HepG2 (cell line): ENCODE results near the gene HDAC5. TPM values are rescaled to one million over a fixed set of nuclear protein-coding genes. Genes with fewer than 3 reads are reported as not detected.
A peak's percentile ranks its signal among the peaks of the same experiment; 100 is the strongest.

Experiments used
- ARID2 ChIP-seq: sonication (generic); formaldehyde crosslinking; IDR thresholded peaks from 2 replicates; pipeline ENCODE4 v1.8.1; 2022; ENCODE audit warnings: mild to moderate bottlenecking, missing genetic modification reagents, borderline replicate concordance
- BCL6 ChIP-seq: IDR thresholded peaks from 2 replicates; pipeline ENCODE4 v1.6.1; 2016; ENCODE audit warnings: missing genetic modification reagents, missing compliant biosample characterization
- EEA1 ChIP-seq: sonication (generic); formaldehyde crosslinking; IDR thresholded peaks from 2 replicates; pipeline ENCODE4 v1.5.1; 2020; ENCODE audit warnings: mild to moderate bottlenecking, missing genetic modification reagents, borderline replicate concordance
- ELF1 ChIP-seq: sonication (generic); formaldehyde crosslinking; IDR thresholded peaks from 2 replicates; pipeline ENCODE4 v1.4.0; 2020; ENCODE audit warnings: missing genetic modification reagents
- EP300 ChIP-seq, 3 experiments: sonication (generic) in 1 of 3; formaldehyde crosslinking in 1 of 3; IDR thresholded peaks; 2 replicates each; pipeline versions ENCODE4 v1.5.1 to v1.6.1; 2011 to 2020; ENCODE audit warnings: low read depth in 2 of 3, low read length in 2 of 3, borderline replicate concordance in 1 of 3, improper control_type of control experiment in 1 of 3, mild to moderate bottlenecking in 1 of 3, missing genetic modification reagents in 1 of 3, moderate library complexity in 1 of 3
- EZH2 ChIP-seq: conservative IDR thresholded peaks from 2 replicates; pipeline ENCODE4 v1.6.1; 2012; ENCODE audit warnings: mild to moderate bottlenecking, low read depth, low read length, moderate library complexity
- GABPA ChIP-seq, 2 experiments: IDR thresholded peaks; 2 replicates each; pipeline ENCODE4 v1.6.1; 2011 to 2016; ENCODE audit warnings: low read depth in 2 of 2, low read length in 1 of 2, missing biosample characterization in 1 of 2, missing genetic modification characterization in 1 of 2
- HDAC2 ChIP-seq: sonication (generic); formaldehyde crosslinking; IDR thresholded peaks from 2 replicates; pipeline ENCODE4 v1.4.0; 2020; ENCODE audit warnings: missing genetic modification reagents
- JUN ChIP-seq: sonication (generic); formaldehyde crosslinking; IDR thresholded peaks from 2 replicates; pipeline ENCODE4 v1.4.0; 2020; ENCODE audit warnings: mild to moderate bottlenecking, missing genetic modification reagents
- KLF9 ChIP-seq: IDR thresholded peaks from 2 replicates; pipeline ENCODE4 v1.6.1; 2016; ENCODE audit warnings: low read depth
- MXD4 ChIP-seq: IDR thresholded peaks from 2 replicates; pipeline ENCODE4 v1.6.1; 2016; ENCODE audit warnings: mild to moderate bottlenecking, missing biosample characterization, missing genetic modification reagents
- NCOA5 ChIP-seq: sonication (generic); formaldehyde crosslinking; IDR thresholded peaks from 2 replicates; pipeline ENCODE4 v1.4.0; 2020; ENCODE audit warnings: missing genetic modification reagents
- NR2F6 ChIP-seq, 2 experiments: IDR thresholded peaks; 2 replicates each; pipeline ENCODE4 v1.6.1; 2016; ENCODE audit warnings: antibody characterized with exemption in 1 of 2, mild to moderate bottlenecking in 1 of 2
- NRL ChIP-seq: sonication (generic); formaldehyde crosslinking; IDR thresholded peaks from 2 replicates; pipeline ENCODE4 v1.5.0; 2020; ENCODE audit warnings: missing genetic modification reagents, mild to moderate bottlenecking, moderate library complexity, borderline replicate concordance
- RAD51 ChIP-seq: fragments of 450-650 bp; IDR thresholded peaks from 2 replicates; pipeline ENCODE4 v1.6.1; 2016; ENCODE audit warnings: borderline replicate concordance
- RXRA ChIP-seq: sonication (generic); formaldehyde crosslinking; IDR thresholded peaks from 2 replicates; pipeline ENCODE4 v1.5.1; 2020; ENCODE audit warnings: missing genetic modification reagents
- SKI ChIP-seq: fragments of 450-650 bp; IDR thresholded peaks from one replicate; pipeline ENCODE4 v1.6.1; 2018; ENCODE audit warnings: mild to moderate bottlenecking; ENCODE audit not compliant: partially characterized antibody
- SYNCRIP ChIP-seq: fragments of 200-400 bp; formaldehyde crosslinking; IDR thresholded peaks from 2 replicates; pipeline ENCODE4 v1.6.1; 2018; ENCODE audit warnings: mild to moderate bottlenecking, low read depth, low read length; ENCODE audit not compliant: insufficient read depth
- XBP1 ChIP-seq: sonication (generic); formaldehyde crosslinking; IDR thresholded peaks from 2 replicates; pipeline ENCODE4 v1.5.0; 2020; ENCODE audit warnings: missing genetic modification reagents
- ZNF224 ChIP-seq: sonication (generic); formaldehyde crosslinking; IDR thresholded peaks from 2 replicates; pipeline ENCODE4 v1.5.0; 2020; ENCODE audit warnings: mild to moderate bottlenecking, missing genetic modification reagents
- ZNF441 ChIP-seq: sonication (generic); formaldehyde crosslinking; IDR thresholded peaks from 2 replicates; pipeline ENCODE4 v1.7.0; 2021; ENCODE audit warnings: missing genetic modification reagents, borderline replicate concordance
- ZNF484 ChIP-seq: sonication (generic); formaldehyde crosslinking; IDR thresholded peaks from 2 replicates; pipeline ENCODE4 v1.5.1; 2020; ENCODE audit warnings: mild to moderate bottlenecking, low read depth, missing genetic modification reagents, borderline replicate concordance
- ZNF547 ChIP-seq: sonication (generic); formaldehyde crosslinking; IDR thresholded peaks from 2 replicates; pipeline ENCODE4 v1.5.1; 2020; ENCODE audit warnings: mild to moderate bottlenecking, missing genetic modification reagents
- ZNF768 ChIP-seq: sonication (generic); formaldehyde crosslinking; IDR thresholded peaks from 2 replicates; pipeline ENCODE4 v1.4.0; 2020; ENCODE audit warnings: missing genetic modification reagents
- ZSCAN29 ChIP-seq: sonication (generic); formaldehyde crosslinking; conservative IDR thresholded peaks from 2 replicates; pipeline ENCODE4 v1.4.0; 2020; ENCODE audit warnings: mild to moderate bottlenecking, missing genetic modification reagents
- polyA plus RNA-seq, 8 experiments: library from polyadenylated mRNA; depleted of rRNA in 3 of 8; stranded (reverse) in 7 of 8; unstranded in 1 of 8; fragments of >200 nt; fragmentation: Illumina TruSeq in 4 of 8; extraction: Trizol in 4 of 8; gene quantifications; 2 replicates each; pipeline versions ENCODE4 v1.2.1 to v1.2.3, GENCODE V29; 2011 to 2016; ENCODE audit warnings: low read depth in 4 of 8, missing spikeins in 1 of 8, mixed read lengths in 1 of 8; ENCODE audit not compliant: insufficient read depth in 1 of 8
- total RNA-seq, 5 experiments: library from RNA; depleted of rRNA; stranded (reverse); fragments of >200 nt; fragmentation: Illumina TruSeq; extraction: Trizol; gene quantifications; 2 replicates each; pipeline ENCODE4 v1.2.3, GENCODE V29; 2016; ENCODE audit warnings: low read depth in 1 of 5
- TF ChIP-seq, protein P1 (sequence below): sonication (generic); formaldehyde crosslinking; IDR thresholded peaks from 2 replicates; pipeline ENCODE4 v1.8.0; 2022; ENCODE audit warnings: mild to moderate bottlenecking, missing genetic modification reagents; ENCODE audit not compliant: insufficient replicate concordance
- TF ChIP-seq, protein P2 (sequence below): IDR thresholded peaks from 2 replicates; pipeline ENCODE4 v1.6.1; 2016
- TF ChIP-seq, protein P3 (sequence below): IDR thresholded peaks from 2 replicates; pipeline ENCODE4 v1.6.1; 2016; ENCODE audit warnings: low read depth, control low read depth

HDAC5 gene
- total and polyA plus RNA-seq, 2 of the 13 experiments (the other 11 are each of a cell fraction or from before 2014, with no cell fraction given) = 46.4 to 85.4 TPM

DNA sequence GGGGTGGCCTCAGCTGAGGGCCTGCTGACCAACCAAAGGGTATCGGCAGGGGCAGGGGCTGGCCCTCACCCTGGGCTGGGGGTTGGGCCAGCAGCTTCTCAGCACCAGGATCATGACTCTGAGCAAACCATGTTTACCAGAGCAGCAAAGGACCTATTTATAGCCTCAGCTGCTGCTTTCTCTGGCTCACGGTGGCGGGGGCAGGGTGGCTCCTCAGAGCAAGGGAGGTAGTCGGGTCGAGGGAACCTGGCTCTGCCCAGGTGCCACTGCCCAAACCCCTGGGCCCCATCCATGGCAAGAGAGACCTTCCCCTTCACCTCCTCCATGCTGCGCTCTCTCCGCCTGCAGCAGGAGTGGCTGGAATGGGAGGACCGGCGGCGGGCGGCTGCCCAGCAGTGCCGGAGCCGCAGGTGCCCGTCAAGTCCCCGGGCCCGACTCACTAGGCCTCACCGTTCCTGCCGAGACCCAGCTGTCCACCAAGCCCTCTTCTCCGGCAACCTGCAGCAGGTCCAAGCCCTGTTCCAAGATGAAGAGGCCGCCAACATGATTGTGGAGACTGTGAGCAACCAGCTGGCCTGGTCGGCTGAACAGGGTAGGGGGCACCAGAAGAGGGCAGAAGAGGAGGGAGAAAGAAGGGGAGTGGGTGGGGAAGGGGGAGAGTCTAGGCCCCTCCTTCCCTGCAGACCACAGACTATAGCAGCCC is 47.2 kb upstream of the HDAC5 start, which contains the start of gene ASB16 (continued):
- TF ChIP-seq ZSCAN29 (CRISPR knock-in tag) = no peak
- TF ChIP-seq NR2F6 (IDR thresholded peaks at IDR 0.05) = no peak
- no peak for TF ChIP-seq NR2F6 (CRISPR knock-in tag; IDR thresholded peaks at IDR 0.05)
- TF ChIP-seq ZNF441 (CRISPR knock-in tag) = no peak
- no peak for TF ChIP-seq EZH2
- peak; percentile 30; the same call in 1 of the 2 replicates for TF ChIP-seq HDAC2
- peak; percentile 86 for TF ChIP-seq NRL (CRISPR knock-in tag)
- no peak for TF ChIP-seq SYNCRIP
- no peak; the same call in 1 of the 2 replicates for TF ChIP-seq ZNF768 (CRISPR knock-in tag)
- no peak for TF ChIP-seq XBP1
- no peak for TF ChIP-seq NCOA5
- no peak for TF ChIP-seq EP300 (IDR thresholded peaks at IDR 0.05; ENCODE audit: low read depth in 2 of 2, low read length in 2 of 2)
- TF ChIP-seq EP300 (CRISPR knock-in tag; IDR thresholded peaks at IDR 0.05; ENCODE audit: borderline replicate concordance) = no peak
- TF ChIP-seq EEA1 (CRISPR knock-in tag) = no peak
- no peak; the same call in 1 of the 2 replicates for TF ChIP-seq ELF1 (CRISPR knock-in tag)
- TF ChIP-seq GABPA (IDR thresholded peaks at IDR 0.05; ENCODE audit: low read depth, low read length) = no peak
- no peak for TF ChIP-seq GABPA (CRISPR knock-in tag; IDR thresholded peaks at IDR 0.05; ENCODE audit: low read depth)
- 0 out of 2 replicates have a peak, but pooled peaks have one; percentile 6 for TF ChIP-seq BCL6 (CRISPR knock-in tag)
- TF ChIP-seq ZNF224 (CRISPR knock-in tag) = 0 out of 2 replicates have a peak, but pooled peaks have one; percentile 56
- TF ChIP-seq ARID2 (CRISPR knock-in tag) = no peak; the same call in 1 of the 2 replicates
- TF ChIP-seq, protein P1, sequence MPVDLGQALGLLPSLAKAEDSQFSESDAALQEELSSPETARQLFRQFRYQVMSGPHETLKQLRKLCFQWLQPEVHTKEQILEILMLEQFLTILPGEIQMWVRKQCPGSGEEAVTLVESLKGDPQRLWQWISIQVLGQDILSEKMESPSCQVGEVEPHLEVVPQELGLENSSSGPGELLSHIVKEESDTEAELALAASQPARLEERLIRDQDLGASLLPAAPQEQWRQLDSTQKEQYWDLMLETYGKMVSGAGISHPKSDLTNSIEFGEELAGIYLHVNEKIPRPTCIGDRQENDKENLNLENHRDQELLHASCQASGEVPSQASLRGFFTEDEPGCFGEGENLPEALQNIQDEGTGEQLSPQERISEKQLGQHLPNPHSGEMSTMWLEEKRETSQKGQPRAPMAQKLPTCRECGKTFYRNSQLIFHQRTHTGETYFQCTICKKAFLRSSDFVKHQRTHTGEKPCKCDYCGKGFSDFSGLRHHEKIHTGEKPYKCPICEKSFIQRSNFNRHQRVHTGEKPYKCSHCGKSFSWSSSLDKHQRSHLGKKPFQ = no peak
- no peak for TF ChIP-seq RAD51
- TF ChIP-seq, protein P2, sequence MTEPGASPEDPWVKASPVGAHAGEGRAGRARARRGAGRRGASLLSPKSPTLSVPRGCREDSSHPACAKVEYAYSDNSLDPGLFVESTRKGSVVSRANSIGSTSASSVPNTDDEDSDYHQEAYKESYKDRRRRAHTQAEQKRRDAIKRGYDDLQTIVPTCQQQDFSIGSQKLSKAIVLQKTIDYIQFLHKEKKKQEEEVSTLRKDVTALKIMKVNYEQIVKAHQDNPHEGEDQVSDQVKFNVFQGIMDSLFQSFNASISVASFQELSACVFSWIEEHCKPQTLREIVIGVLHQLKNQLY = no peak
- TF ChIP-seq JUN (CRISPR knock-in tag) = 0 out of 2 replicates have a peak, but pooled peaks have one; percentile 17
- no peak for TF ChIP-seq MXD4 (CRISPR knock-in tag)
- TF ChIP-seq RXRA (CRISPR knock-in tag) = no peak
- TF ChIP-seq KLF9 (CRISPR knock-in tag) = no peak
- TF ChIP-seq SKI = no peak
- TF ChIP-seq, protein P3, sequence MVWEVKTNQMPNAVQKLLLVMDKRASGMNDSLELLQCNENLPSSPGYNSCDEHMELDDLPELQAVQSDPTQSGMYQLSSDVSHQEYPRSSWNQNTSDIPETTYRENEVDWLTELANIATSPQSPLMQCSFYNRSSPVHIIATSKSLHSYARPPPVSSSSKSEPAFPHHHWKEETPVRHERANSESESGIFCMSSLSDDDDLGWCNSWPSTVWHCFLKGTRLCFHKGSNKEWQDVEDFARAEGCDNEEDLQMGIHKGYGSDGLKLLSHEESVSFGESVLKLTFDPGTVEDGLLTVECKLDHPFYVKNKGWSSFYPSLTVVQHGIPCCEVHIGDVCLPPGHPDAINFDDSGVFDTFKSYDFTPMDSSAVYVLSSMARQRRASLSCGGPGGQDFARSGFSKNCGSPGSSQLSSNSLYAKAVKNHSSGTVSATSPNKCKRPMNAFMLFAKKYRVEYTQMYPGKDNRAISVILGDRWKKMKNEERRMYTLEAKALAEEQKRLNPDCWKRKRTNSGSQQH = no peak
- no peak for TF ChIP-seq ZNF547
- TF ChIP-seq ZNF484 = no peak
